Bronchial epithelial cell (primary cell): ENCODE measurements around the gene LRFN3. TPM values are rescaled to one million over a fixed set of nuclear protein-coding genes. Genes with fewer than 3 reads are reported as not detected.

Source experiments
- DNase-seq: peaks from one replicate; pipeline ENCODE4 v3.0.0-alpha.2; 2010; ENCODE audit warnings: low read depth
- FAIRE-seq: peaks from 2 replicates; lab custom pipeline; 2011; peaks lifted over from hg19 to GRCh38; lab: Jason Lieb, UNC
- H3K27me3 ChIP-seq: 2 replicates; pipeline ENCODE4 v1.5.1; 2011; ENCODE audit warnings: low read length; ENCODE audit not compliant: control insufficient read depth, insufficient read depth
- H3K36me3 ChIP-seq: 2 replicates; pipeline ENCODE4 v1.5.1; 2011; ENCODE audit warnings: low read length; ENCODE audit not compliant: control insufficient read depth, insufficient read depth
- H3K4me3 ChIP-seq: 2 replicates; pipeline ENCODE4 v1.5.1; 2011; ENCODE audit warnings: mild to moderate bottlenecking, low read depth, low read length, control low read depth
- CTCF ChIP-seq: IDR thresholded peaks from 2 replicates; pipeline ENCODE4 v1.5.1; 2011; ENCODE audit warnings: mild to moderate bottlenecking, moderate library complexity, low read length, control low read depth, inconsistent platforms; ENCODE audit not compliant: insufficient read depth, severe bottlenecking
- total RNA-seq: library from RNA; depleted of rRNA; stranded (reverse); fragments of >200 nt; gene quantifications from 2 replicates; pipeline ENCODE4 v1.2.1, GENCODE V29; 2014

LRFN3 gene
- total RNA-seq, 1 donor from 2014 or later = 0.79 TPM

GRCh38 chr19:35958660-35959039 is 22.5 kb downstream of the LRFN3 start:
- DNase-seq (no peak), FAIRE-seq (no peak)
- no peak overlapping the region for H3K4me3 ChIP-seq
- H3K36me3 ChIP-seq = no peaks in the 10 kb centered on the region
- peaks cover 17% of the 10 kb centered on the region for H3K27me3 ChIP-seq
- no peak for TF ChIP-seq CTCF

DNA sequence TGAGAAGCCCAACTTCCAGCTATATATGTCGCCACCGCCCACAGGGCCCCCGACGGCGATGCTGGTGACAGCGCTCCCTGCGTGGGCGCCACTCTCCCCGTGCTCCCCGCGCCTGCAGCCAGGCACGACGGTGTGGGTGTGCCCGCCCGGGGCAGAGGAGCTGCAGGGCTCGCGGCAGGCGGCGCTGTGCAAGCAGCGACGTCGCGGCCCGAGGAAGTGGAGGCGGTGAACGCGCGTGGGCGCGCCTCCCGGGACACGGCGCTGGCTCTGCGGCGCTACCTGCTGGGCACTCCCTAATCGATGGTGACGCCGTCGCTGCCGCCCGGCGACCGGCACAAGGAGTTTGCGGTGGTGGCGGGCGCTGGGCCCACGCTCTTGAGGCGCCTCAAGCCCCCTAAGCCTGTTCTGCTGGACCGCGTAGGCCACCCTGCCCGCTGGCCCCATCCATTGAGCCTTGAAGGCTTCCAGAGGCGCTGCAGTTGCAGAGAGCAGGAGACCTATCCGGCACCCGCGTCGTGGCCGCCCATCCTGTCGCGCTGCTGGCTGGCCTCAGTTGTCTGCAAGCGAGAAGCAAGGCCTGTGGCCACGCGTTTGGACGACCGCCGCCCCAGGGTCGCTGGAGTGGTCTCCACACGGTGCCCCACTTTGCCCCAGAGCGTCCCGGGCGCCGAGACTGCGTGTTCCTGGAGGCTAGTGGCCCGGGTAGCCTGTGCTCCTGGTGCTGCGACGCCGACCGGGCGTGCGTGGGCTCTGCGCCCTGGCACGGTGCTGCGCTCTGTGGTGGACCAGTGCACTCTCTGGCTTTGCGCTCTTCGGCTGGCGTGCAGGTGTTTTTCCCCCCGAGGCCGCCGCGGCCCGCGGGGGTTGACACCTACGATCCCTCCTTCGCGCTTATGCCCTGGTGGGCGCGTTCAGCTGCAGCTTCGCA is 23.1 kb downstream of the LRFN3 start:
- DNase-seq = no peak
- peaks cover 17% of the 10 kb centered on the region for H3K27me3 ChIP-seq
- no peak overlapping the region for H3K4me3 ChIP-seq
- TF ChIP-seq CTCF = peak; percentile 18
- FAIRE-seq = no peak
- H3K36me3 ChIP-seq = no peaks in the 10 kb centered on the region

- no peak for TF ChIP-seq CTCF
- Histone ChIP-seq H3K4me3 (no peak overlapping the region), H3K36me3 (no peaks in the 10 kb centered on the region), H3K27me3 (peaks cover 17% of the 10 kb centered on the region)
- FAIRE-seq (no peak), DNase-seq (no peak)
Measured at GRCh38 chr19:35959968-35960320, 23.8 kb downstream of the LRFN3 start.

DNA sequence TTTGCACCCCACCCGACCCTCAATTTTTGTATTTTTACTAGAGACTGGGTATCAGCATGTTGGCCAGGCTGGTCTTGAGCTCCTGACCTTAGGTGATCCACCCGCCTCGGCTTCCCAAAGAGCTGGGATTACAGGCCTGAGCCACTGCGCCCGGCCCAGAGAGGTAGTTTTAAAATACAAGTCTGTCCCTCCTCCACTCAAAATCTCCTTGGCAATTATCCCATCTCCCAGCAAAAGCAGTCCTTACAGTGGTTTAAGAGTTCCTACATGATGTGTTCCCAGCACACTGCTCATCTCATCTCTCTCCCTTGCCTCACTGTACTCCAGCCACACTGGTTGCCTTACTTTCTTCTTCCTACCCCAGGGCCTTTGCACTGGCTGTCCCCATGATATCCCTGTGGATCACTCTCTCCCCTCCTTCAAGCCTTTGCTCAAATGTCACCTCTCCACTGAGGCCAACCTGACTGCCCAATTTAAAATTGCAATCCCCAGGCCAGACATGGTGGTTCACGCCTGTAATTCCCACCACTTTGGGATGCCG is 24.3 kb downstream of the LRFN3 start:
- no peak for DNase-seq
- peaks cover 17% of the 10 kb centered on the region for H3K27me3 ChIP-seq
- H3K4me3 ChIP-seq = no peak overlapping the region
- no peak for TF ChIP-seq CTCF
- H3K36me3 ChIP-seq = no peaks in the 10 kb centered on the region
- no peak for FAIRE-seq

DNA sequence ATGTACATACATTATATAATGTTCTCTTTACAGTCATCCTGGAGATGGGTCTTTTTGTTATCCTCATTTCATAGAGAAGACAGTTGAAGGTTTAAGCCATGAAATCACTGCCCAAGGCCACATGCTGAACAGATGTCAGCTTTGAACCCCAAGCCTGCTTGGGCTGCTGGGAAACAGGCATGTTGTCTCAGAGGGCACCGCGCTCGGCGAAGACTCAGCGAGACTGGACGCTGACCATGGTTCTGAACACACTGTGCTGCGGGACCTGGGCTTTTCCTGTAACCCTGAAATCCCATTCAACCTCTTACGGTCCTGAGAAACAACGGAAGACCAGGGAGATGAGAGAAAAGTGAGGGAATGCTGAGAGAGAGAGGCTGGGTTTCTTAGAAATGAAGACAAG is 27.3 kb downstream of the LRFN3 start:
- Histone ChIP-seq H3K36me3 (no peaks in the 10 kb centered on the region), H3K27me3 (peaks cover 13% of the 10 kb centered on the region), H3K4me3 (no peak overlapping the region)
- TF ChIP-seq CTCF = no peak
- FAIRE-seq (peak; percentile 43), DNase-seq (peak; percentile 40)
